Measurements from ENCODE around the gene DDA1.
"Not testable (repeated sequence)": the region's sequence is repeated elsewhere in the genome, so short reads cannot be mapped to it uniquely, and the experiment has no call there.

Gene DDA1

GRCh38 chr19:17286752-17287151 lies 22.6 kb upstream of the DDA1 start:
- CTCF ChIA-PET, result interaction anchor here (0.7 kb wide), 1 partner anchor 24 kb away, joined by 3 read pairs; no protein-coding TSS in a partner anchor
- no peak for TF ChIP-seq CTCF (conservative IDR thresholded peaks at IDR 0.05; ENCODE audit: low read depth)
- no peak for DNase-seq (ENCODE audit: low spot score)
- H3K27ac ChIP-seq, result no peak overlapping the region
- POLR2A ChIA-PET (ENCODE audit: low non-redundant PET), result no interaction called here

GRCh38 chr19:17289489-17289888 lies 19.9 kb upstream of the DDA1 start:
- peak; percentile 87 for DNase-seq (ENCODE audit: low spot score)
- ChIA-PET POLR2A (ENCODE audit: low non-redundant PET) (no interaction called here), CTCF (interaction anchor here (0.6 kb wide), 1 partner anchor 300 kb away, joined by 3 read pairs; no protein-coding TSS in a partner anchor)

GRCh38 chr19:17292301-17293074 lies 16.9 kb upstream of the DDA1 start:
- CTCF ChIA-PET, result interaction anchor here (0.5 to 2.0 kb wide), 10 partner anchors 9 to 487 kb away, joined by 3 to 16 read pairs (median 6); partner anchors contain the start of genes ABHD8, CCDC194 and MRPL34

More at GRCh38 chr19:17289489-17289888, 19.9 kb upstream of the DDA1 start:
- H3K27ac ChIP-seq, result no peak overlapping the region
- no peak for TF ChIP-seq CTCF (conservative IDR thresholded peaks at IDR 0.05; ENCODE audit: low read depth)

GRCh38 chr19:17293605-17294004 lies 15.8 kb upstream of the DDA1 start:
- DNase-seq (ENCODE audit: low spot score), result no peak
- no peak for TF ChIP-seq CTCF (conservative IDR thresholded peaks at IDR 0.05; ENCODE audit: low read depth)
- POLR2A ChIA-PET (ENCODE audit: low non-redundant PET), result no interaction called here
- CTCF ChIA-PET, result interaction anchor here (0.6 to 2.0 kb wide), 6 partner anchors 10 to 554 kb away, joined by 3 to 11 read pairs (median 8); partner anchors contain the start of genes ABHD8, CCDC194 and MRPL34
- peak overlapping the region; percentile 91 for H3K27ac ChIP-seq

More at GRCh38 chr19:17292301-17293074, 16.9 kb upstream of the DDA1 start:
- POLR2A ChIA-PET (ENCODE audit: low non-redundant PET), result interaction anchor here (0.5 kb wide), 1 partner anchor 49 kb away, joined by 4 read pairs; no protein-coding TSS in a partner anchor
- H3K27ac ChIP-seq, result peak overlapping the region; percentile 91
- DNase-seq (ENCODE audit: low spot score), result peak; percentile 96
- TF ChIP-seq CTCF (conservative IDR thresholded peaks at IDR 0.05; ENCODE audit: low read depth), result peak; percentile 95

GRCh38 chr19:17294051-17294891 lies 15.1 kb upstream of the DDA1 start:
- CTCF ChIA-PET, result interaction anchor here (0.6 kb wide), 1 partner anchor 554 kb away, joined by 3 read pairs; no protein-coding TSS in a partner anchor
- POLR2A ChIA-PET (ENCODE audit: low non-redundant PET), result interaction anchor here (0.6 kb wide), 1 partner anchor 648 kb away, joined by 3 read pairs; no protein-coding TSS in a partner anchor
- DNase-seq (ENCODE audit: low spot score), result peak; percentile 80
- no peak for TF ChIP-seq CTCF (conservative IDR thresholded peaks at IDR 0.05; ENCODE audit: low read depth)
- H3K27ac ChIP-seq, result peak overlapping the region; percentile 91

GRCh38 chr19:17295551-17295950 lies 13.8 kb upstream of the DDA1 start:
- H3K27ac ChIP-seq, result peak overlapping the region; percentile 91
- DNase-seq (ENCODE audit: low spot score); CTCF ChIA-PET; POLR2A ChIA-PET (ENCODE audit: low non-redundant PET): not testable (repeated sequence)

All from RWPE1 (cell line).